GM21619 (cell line): ENCODE results near the gene FAM83C.

Experiments
- ATAC-seq: cut with Tn5 transposase; IDR thresholded peaks from one replicate; pipeline ENCODE4 v1.9.1; 2021; ENCODE audit not compliant: unreplicated experiment

The FAM83C gene

GRCh38 chr20:35299780-35300179 is 7.6 kb upstream of the FAM83C start:
- no peak for ATAC-seq

- ATAC-seq, result no peak
These were observed 6.0 kb upstream of the FAM83C start for GRCh38 chr20:35298264-35298663.

GRCh38 chr20:35297740-35298139 is 5.5 kb upstream of the FAM83C start:
- ATAC-seq, result no peak

- ATAC-seq, result no peak
These were observed 4.9 kb upstream of the FAM83C start for GRCh38 chr20:35297155-35297554.

- ATAC-seq, result no peak
These were observed 3.9 kb upstream of the FAM83C start for GRCh38 chr20:35296101-35296554.

GRCh38 chr20:35295674-35296073 is 3.4 kb upstream of the FAM83C start:
- no peak for ATAC-seq

- no peak for ATAC-seq
These were observed 2.8 kb upstream of the FAM83C start for GRCh38 chr20:35295058-35295457.

- ATAC-seq, result no peak
These were observed 2.1 kb upstream of the FAM83C start for GRCh38 chr20:35294293-35294685.

GRCh38 chr20:35293303-35294292 is 1.4 kb upstream of the FAM83C start:
- no peak for ATAC-seq

GRCh38 chr20:35292504-35293285 is 470 bp upstream of the FAM83C start:
- no peak for ATAC-seq

- no peak for ATAC-seq
These were observed 1.3 kb downstream of the FAM83C start for GRCh38 chr20:35290887-35291417.

- no peak for ATAC-seq
These were observed 1.9 kb downstream of the FAM83C start for GRCh38 chr20:35290186-35290886.

GRCh38 chr20:35288325-35289060 is 3.7 kb downstream of the FAM83C start:
- no peak for ATAC-seq

- no peak for ATAC-seq
These were observed 4.5 kb downstream of the FAM83C start for GRCh38 chr20:35287509-35288324.

- no peak for ATAC-seq
These were observed 5.2 kb downstream of the FAM83C start for GRCh38 chr20:35286899-35287508.

GRCh38 chr20:35286077-35286898 is 5.9 kb downstream of the FAM83C start:
- no peak for ATAC-seq

GRCh38 chr20:35285806-35286076 is 6.5 kb downstream of the FAM83C start:
- no peak for ATAC-seq
